Dendritic cell treated with granulocyte-macrophage colony-stimulating factor and Interleukin-4, amounts not matched to agents 40 ng/mL and 50 ng/mL, for 4 days (primary cell): ENCODE data around the gene JMJD6.

ENCODE experiments used
- H3K27ac Mint-ChIP-seq: one replicate; pipeline ENCODE4 v1.8.0; 2022; ENCODE audit warnings: mild to moderate bottlenecking, mixed read lengths
- H3K27me3 Mint-ChIP-seq: one replicate; pipeline ENCODE4 v1.8.0; 2022; ENCODE audit warnings: mild to moderate bottlenecking, mixed read lengths
- H3K36me3 Mint-ChIP-seq: one replicate; pipeline ENCODE4 v1.8.0; 2022; ENCODE audit warnings: low read depth, mixed read lengths
- H3K4me1 Mint-ChIP-seq: one replicate; pipeline ENCODE4 v1.8.0; 2022; ENCODE audit warnings: low read depth, mixed read lengths
- H3K4me3 Mint-ChIP-seq: one replicate; pipeline ENCODE4 v1.8.0; 2022; ENCODE audit warnings: mild to moderate bottlenecking, moderate library complexity, mixed read lengths
- H3K9me3 Mint-ChIP-seq: one replicate; pipeline ENCODE4 v1.8.0; 2022; ENCODE audit warnings: mixed read lengths
- intact Hi-C: fragments of 100-400 bp; cut with micrococcal nuclease; formaldehyde crosslinking; loops from one replicate; pipeline ENCODE4 v1.15.0; 2022

The JMJD6 gene

GRCh38 chr17:76690596-76691280, 35.7 kb downstream of the JMJD6 start:
- H3K36me3 Mint-ChIP-seq = peaks cover 10% of the 10 kb centered on the region
- no peak overlapping the region for H3K4me3 Mint-ChIP-seq
- intact Hi-C loops = no loop called here
- no peaks in the 10 kb centered on the region for H3K4me1 Mint-ChIP-seq
- no peak overlapping the region for H3K27ac Mint-ChIP-seq
- H3K9me3 Mint-ChIP-seq = no peaks in the 10 kb centered on the region
- peaks cover 2% of the 10 kb centered on the region for H3K27me3 Mint-ChIP-seq

- Mint-ChIP-seq H3K36me3 (peaks cover 10% of the 10 kb centered on the region), H3K9me3 (no peaks in the 10 kb centered on the region), H3K4me3 (no peak overlapping the region), H3K27me3 (peaks cover 3% of the 10 kb centered on the region), H3K27ac (no peak overlapping the region), H3K4me1 (no peaks in the 10 kb centered on the region)
- intact Hi-C loops = no loop called here
These were observed 36.5 kb downstream of the JMJD6 start for GRCh38 chr17:76689859-76690258.

DNA sequence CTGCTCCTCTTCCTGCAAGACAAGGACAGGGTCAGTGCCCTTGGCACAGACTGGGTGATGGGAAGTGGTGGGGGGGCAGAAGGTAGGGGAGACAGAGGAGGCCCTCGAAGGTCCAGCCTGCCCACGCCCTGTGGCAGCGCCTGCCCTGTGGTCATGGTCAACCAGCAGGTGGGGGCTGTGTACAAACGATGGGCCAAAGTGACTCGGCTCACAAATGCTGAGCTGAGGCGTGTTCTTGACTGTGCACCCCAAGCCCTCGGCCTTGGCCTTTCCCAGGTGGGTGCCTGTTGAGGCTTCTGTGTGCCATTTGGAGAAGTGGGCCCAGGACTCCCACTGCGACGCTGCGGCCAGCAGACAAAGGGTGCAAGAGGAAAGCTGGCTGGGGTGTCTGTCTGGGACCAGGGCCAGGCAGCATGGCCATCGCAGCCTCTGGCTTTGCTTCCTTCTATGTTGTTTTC, 38.2 kb downstream of the JMJD6 start:
- peaks cover 10% of the 10 kb centered on the region for H3K36me3 Mint-ChIP-seq
- intact Hi-C loops = no loop called here
- no peaks in the 10 kb centered on the region for H3K9me3 Mint-ChIP-seq
- H3K27ac Mint-ChIP-seq = no peak overlapping the region
- H3K4me1 Mint-ChIP-seq = no peaks in the 10 kb centered on the region
- H3K4me3 Mint-ChIP-seq = no peak overlapping the region
- peaks cover 3% of the 10 kb centered on the region for H3K27me3 Mint-ChIP-seq

- no peak overlapping the region for H3K4me3 Mint-ChIP-seq
- H3K27me3 Mint-ChIP-seq = peaks cover 3% of the 10 kb centered on the region
- H3K4me1 Mint-ChIP-seq = no peaks in the 10 kb centered on the region
- H3K27ac Mint-ChIP-seq = no peak overlapping the region
- no peaks in the 10 kb centered on the region for H3K9me3 Mint-ChIP-seq
- intact Hi-C loops = no loop called here
- H3K36me3 Mint-ChIP-seq = peaks cover 10% of the 10 kb centered on the region
These were observed 38.9 kb downstream of the JMJD6 start for GRCh38 chr17:76687298-76688164.

- H3K27ac Mint-ChIP-seq = no peak overlapping the region
- no peaks in the 10 kb centered on the region for H3K4me1 Mint-ChIP-seq
- intact Hi-C loops = no loop called here
- no peaks in the 10 kb centered on the region for H3K9me3 Mint-ChIP-seq
- H3K36me3 Mint-ChIP-seq = peaks cover 10% of the 10 kb centered on the region
- no peak overlapping the region for H3K4me3 Mint-ChIP-seq
- peaks cover 3% of the 10 kb centered on the region for H3K27me3 Mint-ChIP-seq
These were observed 39.7 kb downstream of the JMJD6 start for GRCh38 chr17:76686538-76687297.

- intact Hi-C loops = no loop called here
- H3K4me1 Mint-ChIP-seq = no peaks in the 10 kb centered on the region
- no peaks in the 10 kb centered on the region for H3K9me3 Mint-ChIP-seq
- H3K36me3 Mint-ChIP-seq = peaks cover 10% of the 10 kb centered on the region
- H3K4me3 Mint-ChIP-seq = no peak overlapping the region
- H3K27ac Mint-ChIP-seq = no peak overlapping the region
- H3K27me3 Mint-ChIP-seq = peaks cover 3% of the 10 kb centered on the region
These were observed 40.6 kb downstream of the JMJD6 start for GRCh38 chr17:76685846-76686245.

- H3K4me1 Mint-ChIP-seq = no peaks in the 10 kb centered on the region
- no peak overlapping the region for H3K27ac Mint-ChIP-seq
- intact Hi-C loops = no loop called here
- H3K4me3 Mint-ChIP-seq = no peak overlapping the region
- peaks cover 3% of the 10 kb centered on the region for H3K27me3 Mint-ChIP-seq
- H3K9me3 Mint-ChIP-seq = no peaks in the 10 kb centered on the region
- H3K36me3 Mint-ChIP-seq = peaks cover 10% of the 10 kb centered on the region
These were observed 41.0 kb downstream of the JMJD6 start for GRCh38 chr17:76685366-76685765.

GRCh38 chr17:76684756-76685155, 41.6 kb downstream of the JMJD6 start:
- no peak overlapping the region for H3K27ac Mint-ChIP-seq
- peaks cover 10% of the 10 kb centered on the region for H3K36me3 Mint-ChIP-seq
- intact Hi-C loops = no loop called here
- H3K4me1 Mint-ChIP-seq = no peaks in the 10 kb centered on the region
- H3K27me3 Mint-ChIP-seq = peaks cover 3% of the 10 kb centered on the region
- H3K9me3 Mint-ChIP-seq = no peaks in the 10 kb centered on the region
- H3K4me3 Mint-ChIP-seq = no peak overlapping the region

GRCh38 chr17:76683921-76684745, 42.3 kb downstream of the JMJD6 start:
- Mint-ChIP-seq H3K4me3 (no peak overlapping the region), H3K27me3 (peaks cover 3% of the 10 kb centered on the region), H3K4me1 (no peaks in the 10 kb centered on the region), H3K9me3 (no peaks in the 10 kb centered on the region), H3K36me3 (peaks cover 10% of the 10 kb centered on the region), H3K27ac (no peak overlapping the region)
- intact Hi-C loops = no loop called here

DNA sequence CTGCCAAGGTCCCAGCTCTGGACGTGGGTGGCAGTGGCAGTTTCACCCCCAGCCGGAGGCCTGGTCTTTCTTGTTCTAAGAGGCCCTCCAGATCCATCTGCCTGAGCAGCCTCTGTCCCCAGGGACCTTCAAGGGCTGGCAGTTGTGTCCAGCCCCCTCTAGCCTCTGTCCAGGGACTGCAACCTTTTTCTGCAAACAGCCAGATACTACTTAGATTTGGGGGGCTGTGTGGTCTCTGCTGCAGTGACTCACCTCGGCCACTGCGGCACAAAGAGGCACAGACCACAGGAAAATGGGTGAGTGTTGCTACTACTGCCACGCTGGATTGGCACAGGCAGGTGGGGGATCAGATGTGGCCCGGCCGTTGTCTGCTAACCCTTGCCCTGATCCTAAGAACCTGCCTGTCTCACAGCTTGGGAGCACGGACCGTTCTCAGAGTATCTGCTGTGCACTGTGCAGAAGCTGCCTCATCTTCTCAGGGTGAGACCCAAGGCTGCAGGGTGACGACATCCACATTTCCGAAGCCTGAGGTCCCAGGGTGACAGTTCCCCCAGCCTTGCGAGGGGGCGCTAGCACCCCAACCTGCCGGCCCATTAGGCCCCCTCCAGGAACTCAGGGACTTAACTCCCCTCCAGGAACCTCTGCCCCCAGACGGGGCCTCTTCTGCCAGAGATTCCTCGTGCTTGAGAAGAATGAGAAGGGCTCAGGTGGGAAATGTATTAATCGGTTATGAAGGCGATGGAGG, 43.2 kb downstream of the JMJD6 start:
- H3K4me1 Mint-ChIP-seq = no peaks in the 10 kb centered on the region
- intact Hi-C loops = no loop called here
- H3K9me3 Mint-ChIP-seq = no peaks in the 10 kb centered on the region
- H3K27ac Mint-ChIP-seq = no peak overlapping the region
- H3K4me3 Mint-ChIP-seq = no peak overlapping the region
- peaks cover 9% of the 10 kb centered on the region for H3K36me3 Mint-ChIP-seq
- H3K27me3 Mint-ChIP-seq = peaks cover 1% of the 10 kb centered on the region

DNA sequence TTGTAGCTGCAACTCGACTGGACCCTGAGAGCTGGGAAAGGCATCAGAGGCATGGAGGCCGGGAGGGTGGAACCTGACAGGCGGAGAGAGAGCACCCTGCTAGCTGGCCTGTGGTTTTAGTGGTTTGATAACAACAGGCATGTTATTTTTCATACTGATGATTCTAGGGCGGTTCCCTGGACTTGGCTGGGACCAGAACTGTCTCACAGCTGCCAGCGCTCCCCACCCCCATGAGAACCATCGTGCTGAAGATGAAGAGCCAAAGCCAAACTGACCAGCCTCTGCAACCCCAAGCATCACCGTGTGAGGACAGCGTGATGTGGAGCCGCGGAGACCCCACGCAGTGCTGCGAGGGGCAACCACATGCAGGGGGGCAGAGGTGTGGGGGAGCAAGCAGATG, 44.1 kb downstream of the JMJD6 start:
- Mint-ChIP-seq H3K27ac (no peak overlapping the region), H3K9me3 (no peaks in the 10 kb centered on the region), H3K4me3 (no peak overlapping the region), H3K36me3 (peaks cover under 1% of the 10 kb centered on the region), H3K27me3 (peaks cover 1% of the 10 kb centered on the region), H3K4me1 (no peaks in the 10 kb centered on the region)
- intact Hi-C loops = no loop called here

- intact Hi-C loops = loop anchor here (1.0 kb wide), 1 partner anchor 158 kb away; no protein-coding TSS in a partner anchor
- Mint-ChIP-seq H3K9me3 (no peaks in the 10 kb centered on the region), H3K36me3 (no peaks in the 10 kb centered on the region), H3K27ac (no peak overlapping the region), H3K4me3 (no peak overlapping the region), H3K27me3 (peaks cover 1% of the 10 kb centered on the region), H3K4me1 (no peaks in the 10 kb centered on the region)
These were observed 44.9 kb downstream of the JMJD6 start for GRCh38 chr17:76681222-76682137.
